Measurements from ENCODE around the gene XXYLT1.

XXYLT1 gene

DNA sequence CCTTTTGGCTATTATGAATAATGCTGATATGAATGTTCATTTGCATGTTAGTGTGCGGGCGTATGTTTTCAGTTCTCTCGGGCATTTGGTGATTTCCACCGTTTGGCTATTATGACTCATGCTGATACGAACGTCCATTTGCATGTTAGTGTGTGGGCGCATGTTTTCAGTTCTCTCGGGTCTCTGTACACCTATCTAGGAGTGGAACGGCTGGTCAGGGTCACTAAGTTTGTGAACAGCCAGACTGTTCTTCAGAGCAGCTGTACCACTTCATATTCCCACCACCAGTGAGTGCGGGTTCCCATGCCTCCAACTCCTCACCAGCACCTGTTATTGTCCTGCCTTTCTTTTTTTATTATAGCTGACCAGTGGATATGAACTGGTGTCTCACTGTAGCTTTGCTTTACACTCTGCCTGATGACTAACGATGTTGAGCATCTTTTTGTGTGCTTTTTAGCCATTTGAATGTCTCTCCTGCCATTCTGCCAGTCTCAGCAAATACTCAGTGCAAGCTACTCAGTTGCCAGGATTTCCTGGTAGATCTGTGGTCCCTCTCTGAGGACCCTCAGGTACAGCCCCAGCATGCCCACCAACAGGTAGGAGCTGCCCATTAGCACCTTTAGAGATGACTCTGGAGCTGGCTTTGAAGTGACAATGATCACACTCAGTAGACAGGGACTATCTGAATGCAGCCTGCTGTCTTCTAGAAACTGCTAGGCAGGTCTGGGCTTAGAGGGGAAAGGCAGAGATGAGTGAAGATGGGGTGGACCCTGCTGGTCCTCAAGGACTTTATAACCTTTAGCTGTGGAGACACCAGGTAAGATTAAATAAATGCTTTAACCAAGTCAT lies 141.1 kb downstream of the XXYLT1 start:
- TF ChIP-seq, protein P1, sequence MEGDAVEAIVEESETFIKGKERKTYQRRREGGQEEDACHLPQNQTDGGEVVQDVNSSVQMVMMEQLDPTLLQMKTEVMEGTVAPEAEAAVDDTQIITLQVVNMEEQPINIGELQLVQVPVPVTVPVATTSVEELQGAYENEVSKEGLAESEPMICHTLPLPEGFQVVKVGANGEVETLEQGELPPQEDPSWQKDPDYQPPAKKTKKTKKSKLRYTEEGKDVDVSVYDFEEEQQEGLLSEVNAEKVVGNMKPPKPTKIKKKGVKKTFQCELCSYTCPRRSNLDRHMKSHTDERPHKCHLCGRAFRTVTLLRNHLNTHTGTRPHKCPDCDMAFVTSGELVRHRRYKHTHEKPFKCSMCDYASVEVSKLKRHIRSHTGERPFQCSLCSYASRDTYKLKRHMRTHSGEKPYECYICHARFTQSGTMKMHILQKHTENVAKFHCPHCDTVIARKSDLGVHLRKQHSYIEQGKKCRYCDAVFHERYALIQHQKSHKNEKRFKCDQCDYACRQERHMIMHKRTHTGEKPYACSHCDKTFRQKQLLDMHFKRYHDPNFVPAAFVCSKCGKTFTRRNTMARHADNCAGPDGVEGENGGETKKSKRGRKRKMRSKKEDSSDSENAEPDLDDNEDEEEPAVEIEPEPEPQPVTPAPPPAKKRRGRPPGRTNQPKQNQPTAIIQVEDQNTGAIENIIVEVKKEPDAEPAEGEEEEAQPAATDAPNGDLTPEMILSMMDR (IDR thresholded peaks at IDR 0.05; ENCODE audit: poor library complexity, severe bottlenecking), result no peak
- no peak overlapping the region for H3K27ac ChIP-seq (ENCODE audit: poor library complexity, severe bottlenecking)
- no peak for ATAC-seq (ENCODE audit: low read depth)

DNA sequence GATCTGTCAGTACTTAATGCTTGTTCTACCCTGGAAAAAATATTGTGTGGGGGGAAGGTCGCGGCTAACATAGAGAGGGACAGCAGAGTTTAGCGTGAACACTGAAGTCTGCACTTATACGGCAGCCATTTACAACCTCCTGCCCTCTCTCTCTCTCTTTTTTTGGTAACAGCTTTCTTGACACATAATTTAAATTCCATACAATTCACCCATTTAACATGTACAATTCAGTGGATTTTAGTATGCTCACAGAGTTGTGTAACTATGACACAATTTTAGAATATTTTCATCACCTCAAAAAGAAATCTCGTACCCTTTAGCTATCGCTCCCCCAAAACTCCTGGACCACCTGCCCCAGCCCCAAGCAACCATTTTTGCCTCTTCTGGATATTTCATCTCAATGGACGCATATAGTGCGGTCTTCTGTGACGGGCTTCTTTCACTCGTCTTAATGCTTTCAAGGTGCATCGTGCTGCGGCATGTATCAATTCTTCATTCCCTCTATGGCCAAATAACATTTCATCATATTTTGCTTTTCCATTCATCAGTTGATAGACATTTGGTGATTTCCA lies 141.8 kb downstream of the XXYLT1 start:
- ATAC-seq (ENCODE audit: low read depth) (no peak), DNase-seq (ENCODE audit: low spot score) (no peak)
- Histone ChIP-seq H3K27ac (ENCODE audit: poor library complexity, severe bottlenecking) (no peak overlapping the region), H3K27me3 (ENCODE audit: insufficient read depth, poor library complexity, severe bottlenecking) (no peaks in the 10 kb centered on the region), H3K4me3 (ENCODE audit: severe bottlenecking) (no peak overlapping the region), H3K4me1 (ENCODE audit: insufficient read depth, poor library complexity, severe bottlenecking) (peaks cover 15% of the 10 kb centered on the region), H3K36me3 (ENCODE audit: low read depth) (no peaks in the 10 kb centered on the region), H3K9me3 (ENCODE audit: severe bottlenecking) (no peaks in the 10 kb centered on the region)
- TF ChIP-seq, protein P1 (IDR thresholded peaks at IDR 0.05; ENCODE audit: poor library complexity, severe bottlenecking), result no peak

More for the DNA sequence above, 141.1 kb downstream of the XXYLT1 start:
- H3K36me3 ChIP-seq (ENCODE audit: low read depth), result no peaks in the 10 kb centered on the region
- H3K9me3 ChIP-seq (ENCODE audit: severe bottlenecking), result no peaks in the 10 kb centered on the region
- DNase-seq (ENCODE audit: low spot score), result no peak
- no peak overlapping the region for H3K4me3 ChIP-seq (ENCODE audit: severe bottlenecking)
- peaks cover 15% of the 10 kb centered on the region for H3K4me1 ChIP-seq (ENCODE audit: insufficient read depth, poor library complexity, severe bottlenecking)
- no peaks in the 10 kb centered on the region for H3K27me3 ChIP-seq (ENCODE audit: insufficient read depth, poor library complexity, severe bottlenecking)

DNA sequence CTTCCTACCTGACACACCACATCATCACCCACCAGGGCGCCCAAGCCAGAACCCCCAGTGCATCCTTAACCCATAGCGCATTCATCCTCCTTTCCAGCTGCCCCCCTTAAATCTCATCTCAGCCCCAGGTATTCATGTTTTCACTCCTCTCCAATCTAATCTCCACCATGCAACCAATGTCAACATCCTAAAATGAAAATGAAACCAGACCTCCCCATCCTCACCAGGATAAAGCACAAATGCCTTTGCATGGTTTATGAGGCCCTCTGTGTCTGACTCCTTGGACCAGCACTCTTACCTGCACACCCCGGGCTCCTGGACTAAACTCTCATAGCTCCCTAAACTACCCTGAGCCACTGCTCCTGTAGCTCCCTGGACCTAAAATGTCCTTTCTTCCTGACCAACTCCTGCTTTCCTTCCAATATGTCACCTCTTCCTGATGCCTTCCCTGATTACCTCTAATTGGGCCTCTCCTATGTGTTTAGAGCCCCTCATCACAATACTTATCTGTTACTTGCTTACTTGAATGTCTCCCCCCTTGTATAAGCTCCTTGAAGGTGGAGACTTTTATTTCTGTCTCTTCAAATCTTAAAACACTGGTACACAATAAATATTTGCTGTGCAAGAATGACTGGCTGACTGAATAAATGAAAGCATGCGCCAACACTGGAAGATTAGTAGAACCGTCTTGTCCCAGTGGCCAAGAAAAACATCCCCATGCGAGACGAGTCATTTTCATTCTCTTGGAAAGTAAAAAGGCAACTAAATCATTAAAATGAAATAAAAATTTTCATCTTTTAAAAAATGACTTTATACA lies 142.5 kb downstream of the XXYLT1 start:
- TF ChIP-seq, protein P1 (IDR thresholded peaks at IDR 0.05; ENCODE audit: poor library complexity, severe bottlenecking), result no peak
- no peak for ATAC-seq (ENCODE audit: low read depth)
- no peaks in the 10 kb centered on the region for H3K36me3 ChIP-seq (ENCODE audit: low read depth)
- no peak overlapping the region for H3K4me3 ChIP-seq (ENCODE audit: severe bottlenecking)
- DNase-seq (ENCODE audit: low spot score), result no peak
- no peaks in the 10 kb centered on the region for H3K9me3 ChIP-seq (ENCODE audit: severe bottlenecking)
- peaks cover 15% of the 10 kb centered on the region for H3K4me1 ChIP-seq (ENCODE audit: insufficient read depth, poor library complexity, severe bottlenecking)
- H3K27me3 ChIP-seq (ENCODE audit: insufficient read depth, poor library complexity, severe bottlenecking), result no peaks in the 10 kb centered on the region
- no peak overlapping the region for H3K27ac ChIP-seq (ENCODE audit: poor library complexity, severe bottlenecking)

DNA sequence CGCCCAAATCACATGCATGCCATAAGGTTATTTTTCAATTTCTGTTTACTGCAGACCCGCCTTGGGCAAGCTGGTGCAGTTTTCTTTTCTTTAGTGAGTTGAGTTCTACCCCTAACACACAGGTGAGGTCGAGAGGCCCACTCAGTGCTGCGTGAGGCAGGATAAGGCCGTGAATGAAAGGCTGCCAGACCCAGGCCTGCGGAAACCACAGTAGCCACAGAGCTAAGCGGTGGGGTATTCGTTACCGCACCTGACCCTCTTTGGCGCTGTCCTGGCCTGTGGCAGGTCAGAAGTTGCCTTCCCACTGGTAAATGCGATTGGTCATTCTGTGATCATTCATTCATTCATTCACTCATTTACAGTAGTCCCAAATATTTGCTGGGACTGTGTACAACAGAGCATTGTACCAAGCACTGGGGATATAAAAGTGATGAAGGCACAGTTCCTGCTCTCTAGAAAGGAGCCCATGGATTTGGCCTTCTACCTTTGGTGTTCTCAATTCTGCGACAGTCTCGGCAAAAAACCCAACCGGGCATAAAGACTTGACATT lies 144.8 kb downstream of the XXYLT1 start:
- Histone ChIP-seq H3K27me3 (ENCODE audit: insufficient read depth, poor library complexity, severe bottlenecking) (no peaks in the 10 kb centered on the region), H3K4me1 (ENCODE audit: insufficient read depth, poor library complexity, severe bottlenecking) (peaks cover 5% of the 10 kb centered on the region), H3K36me3 (ENCODE audit: low read depth) (no peaks in the 10 kb centered on the region), H3K4me3 (ENCODE audit: severe bottlenecking) (no peak overlapping the region), H3K27ac (ENCODE audit: poor library complexity, severe bottlenecking) (no peak overlapping the region), H3K9me3 (ENCODE audit: severe bottlenecking) (no peaks in the 10 kb centered on the region)
- TF ChIP-seq, protein P1 (IDR thresholded peaks at IDR 0.05; ENCODE audit: poor library complexity, severe bottlenecking), result no peak
- ATAC-seq (ENCODE audit: low read depth) (no peak), DNase-seq (ENCODE audit: low spot score) (no peak)

All from RWPE2 (cell line).